ENCODE results near the gene IRX2. TPM values are rescaled to one million over a fixed set of nuclear protein-coding genes. Genes with fewer than 3 reads are reported as not detected.

IRX2 gene
- total RNA-seq, 1 donor from 2014 or later, result 19.3 TPM

DNA sequence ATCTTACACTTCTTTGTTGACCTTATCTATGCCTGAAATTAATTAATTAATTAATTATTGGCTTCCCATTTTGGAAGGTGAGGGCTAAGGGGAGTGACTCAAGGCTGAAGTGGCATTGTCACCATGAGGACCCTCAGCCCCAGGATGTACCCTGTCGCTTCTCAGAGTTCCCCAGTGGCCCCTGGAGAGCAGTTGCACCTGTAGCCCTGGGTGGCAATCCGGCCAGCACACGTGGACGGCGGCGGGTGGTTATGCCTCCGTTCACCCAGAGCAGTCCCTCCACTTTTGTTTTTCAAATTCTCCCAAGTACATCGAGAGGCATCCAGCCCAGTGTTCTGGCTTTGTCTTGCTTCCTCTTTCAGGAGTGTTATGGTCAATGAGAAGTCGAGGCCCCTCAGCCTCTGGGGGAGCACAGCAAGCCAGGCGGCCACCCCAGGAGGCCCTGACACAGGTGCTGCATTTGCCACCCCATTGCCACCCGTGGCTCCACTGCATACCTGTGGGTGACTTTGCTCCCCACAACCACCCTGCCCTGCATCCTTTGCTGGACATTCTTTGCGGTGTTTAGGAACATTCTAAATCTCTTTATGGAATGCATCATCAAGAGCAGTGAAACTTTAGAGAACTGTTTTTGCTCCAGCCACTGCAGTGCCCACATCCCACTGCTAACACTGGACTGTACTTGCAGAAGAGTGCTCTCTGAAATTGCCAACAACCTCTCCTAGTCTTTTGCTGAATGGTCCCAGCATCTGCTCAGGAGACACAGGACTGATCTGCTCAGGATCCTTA, 11.5 kb upstream of the IRX2 start:
- no peak for DNase-seq (ENCODE audit: low read depth)
- TF ChIP-seq, protein P1, sequence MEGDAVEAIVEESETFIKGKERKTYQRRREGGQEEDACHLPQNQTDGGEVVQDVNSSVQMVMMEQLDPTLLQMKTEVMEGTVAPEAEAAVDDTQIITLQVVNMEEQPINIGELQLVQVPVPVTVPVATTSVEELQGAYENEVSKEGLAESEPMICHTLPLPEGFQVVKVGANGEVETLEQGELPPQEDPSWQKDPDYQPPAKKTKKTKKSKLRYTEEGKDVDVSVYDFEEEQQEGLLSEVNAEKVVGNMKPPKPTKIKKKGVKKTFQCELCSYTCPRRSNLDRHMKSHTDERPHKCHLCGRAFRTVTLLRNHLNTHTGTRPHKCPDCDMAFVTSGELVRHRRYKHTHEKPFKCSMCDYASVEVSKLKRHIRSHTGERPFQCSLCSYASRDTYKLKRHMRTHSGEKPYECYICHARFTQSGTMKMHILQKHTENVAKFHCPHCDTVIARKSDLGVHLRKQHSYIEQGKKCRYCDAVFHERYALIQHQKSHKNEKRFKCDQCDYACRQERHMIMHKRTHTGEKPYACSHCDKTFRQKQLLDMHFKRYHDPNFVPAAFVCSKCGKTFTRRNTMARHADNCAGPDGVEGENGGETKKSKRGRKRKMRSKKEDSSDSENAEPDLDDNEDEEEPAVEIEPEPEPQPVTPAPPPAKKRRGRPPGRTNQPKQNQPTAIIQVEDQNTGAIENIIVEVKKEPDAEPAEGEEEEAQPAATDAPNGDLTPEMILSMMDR (conservative IDR thresholded peaks at IDR 0.05; ENCODE audit: low read depth, low read length), result no peak
- no peak overlapping the region for H3K4me3 ChIP-seq (ENCODE audit: low read depth, low read length)

DNA sequence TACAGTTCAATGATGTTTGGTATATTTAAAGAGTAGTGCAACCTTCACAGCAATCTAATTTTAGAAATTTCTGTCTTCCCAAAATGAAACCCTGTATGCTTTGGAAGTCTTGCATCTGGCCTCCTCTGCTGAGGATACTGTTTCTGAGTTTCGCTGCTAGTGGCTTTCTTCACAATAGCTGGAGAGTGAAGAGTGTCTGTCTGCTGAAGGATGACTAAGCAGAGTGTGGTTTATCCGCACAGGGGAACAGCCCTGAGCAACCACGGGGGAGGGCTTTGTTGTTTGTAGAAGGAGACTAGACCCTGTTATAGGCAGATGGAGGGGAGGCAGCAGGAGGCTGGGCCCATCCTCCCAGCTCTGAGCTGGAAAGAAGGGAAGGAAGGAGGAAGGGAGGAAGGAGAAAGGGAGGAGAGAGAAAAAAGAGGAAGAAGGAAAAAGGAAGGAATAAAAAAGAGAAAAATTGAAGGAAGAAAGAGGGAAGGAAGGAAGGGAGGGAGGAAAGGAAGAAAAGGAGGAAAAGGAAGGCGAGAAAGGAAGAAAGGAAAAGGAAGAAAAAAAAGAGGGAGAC, 10.5 kb upstream of the IRX2 start:
- DNase-seq (ENCODE audit: low read depth), result no peak
- TF ChIP-seq, protein P1 (conservative IDR thresholded peaks at IDR 0.05; ENCODE audit: low read depth, low read length), result no peak
- H3K4me3 ChIP-seq (ENCODE audit: low read depth, low read length), result no peak overlapping the region

DNA sequence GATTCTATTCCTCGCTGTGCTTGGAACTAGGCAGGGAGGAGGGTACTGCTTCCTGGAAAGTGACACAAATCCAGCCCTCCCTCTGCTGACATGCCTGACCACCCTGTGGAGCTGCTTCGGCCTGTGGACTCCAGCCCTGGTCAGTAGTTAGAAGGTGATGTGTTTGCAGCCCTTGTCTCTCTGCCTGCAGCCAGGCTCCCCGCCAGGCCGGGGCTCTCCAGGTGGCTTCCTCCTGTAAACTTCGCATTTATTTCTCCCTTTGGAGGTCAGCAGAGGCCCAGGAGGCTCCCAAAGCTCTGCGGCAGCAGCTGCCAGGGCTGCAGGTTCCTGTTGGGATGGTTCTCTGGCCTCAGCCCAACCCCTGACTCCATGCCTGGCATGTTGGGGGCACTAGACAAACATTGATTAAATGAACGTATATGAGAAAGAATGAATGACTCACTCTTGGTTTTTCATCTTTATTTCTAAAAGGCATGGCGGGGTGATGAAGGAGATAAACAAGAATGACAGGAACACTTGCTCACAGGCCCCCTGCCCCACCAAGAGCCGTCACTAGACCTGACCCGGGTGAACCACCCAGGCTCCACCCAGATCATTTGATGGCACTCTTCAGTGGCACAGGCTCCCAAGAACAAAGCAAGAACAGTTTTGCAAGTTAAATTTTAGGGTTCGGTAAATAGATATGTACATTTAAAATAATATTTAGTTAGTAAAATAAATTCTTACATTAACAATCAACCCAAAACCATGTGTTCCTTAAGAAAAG, 8.4 kb upstream of the IRX2 start:
- TF ChIP-seq, protein P1 (conservative IDR thresholded peaks at IDR 0.05; ENCODE audit: low read depth, low read length), result no peak
- no peak overlapping the region for H3K4me3 ChIP-seq (ENCODE audit: low read depth, low read length)
- no peak for DNase-seq (ENCODE audit: low read depth)

DNA sequence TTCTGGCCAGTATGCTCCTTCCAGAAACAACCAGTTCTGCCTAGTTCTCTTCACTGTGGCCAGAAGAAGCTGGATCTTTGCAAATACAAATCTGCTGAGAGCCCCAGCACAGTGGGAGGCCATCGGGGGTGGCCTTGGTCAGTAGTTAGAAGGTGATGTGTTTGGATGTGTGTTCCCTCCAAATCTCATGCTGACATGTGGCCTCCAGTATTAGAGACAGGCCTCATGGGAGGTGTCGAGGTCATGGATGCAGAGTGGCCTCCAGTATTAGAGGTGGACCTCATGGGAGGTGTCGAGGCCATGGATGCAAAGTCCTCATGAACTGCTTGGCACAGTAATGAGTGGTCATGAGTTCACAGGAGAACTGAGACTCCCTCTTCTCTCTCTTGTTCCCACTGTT, 7.6 kb upstream of the IRX2 start:
- DNase-seq (ENCODE audit: low read depth), result no peak
- TF ChIP-seq, protein P1 (conservative IDR thresholded peaks at IDR 0.05; ENCODE audit: low read depth, low read length), result no peak
- no peak overlapping the region for H3K4me3 ChIP-seq (ENCODE audit: low read depth, low read length)

DNA sequence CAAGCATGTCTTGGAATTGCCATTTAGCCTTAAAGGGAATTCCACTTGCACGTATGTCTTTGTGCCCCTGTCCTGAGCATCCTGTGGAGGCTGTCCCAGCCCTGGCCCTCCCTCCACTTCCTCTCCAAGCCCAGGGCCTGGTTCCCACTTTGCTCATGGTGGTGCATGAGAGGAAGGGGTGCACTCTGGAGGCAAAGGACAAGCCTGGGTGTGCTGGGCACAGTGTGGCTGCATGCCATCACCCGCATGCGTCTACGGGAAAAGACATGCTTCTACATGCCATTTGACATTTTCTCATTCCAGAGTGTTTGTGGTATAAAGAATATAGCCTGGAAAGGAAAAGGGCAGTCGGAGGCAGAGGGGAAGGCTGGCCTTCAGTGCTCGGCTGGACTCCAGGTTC, 7.2 kb upstream of the IRX2 start:
- no peak for DNase-seq (ENCODE audit: low read depth)

DNA sequence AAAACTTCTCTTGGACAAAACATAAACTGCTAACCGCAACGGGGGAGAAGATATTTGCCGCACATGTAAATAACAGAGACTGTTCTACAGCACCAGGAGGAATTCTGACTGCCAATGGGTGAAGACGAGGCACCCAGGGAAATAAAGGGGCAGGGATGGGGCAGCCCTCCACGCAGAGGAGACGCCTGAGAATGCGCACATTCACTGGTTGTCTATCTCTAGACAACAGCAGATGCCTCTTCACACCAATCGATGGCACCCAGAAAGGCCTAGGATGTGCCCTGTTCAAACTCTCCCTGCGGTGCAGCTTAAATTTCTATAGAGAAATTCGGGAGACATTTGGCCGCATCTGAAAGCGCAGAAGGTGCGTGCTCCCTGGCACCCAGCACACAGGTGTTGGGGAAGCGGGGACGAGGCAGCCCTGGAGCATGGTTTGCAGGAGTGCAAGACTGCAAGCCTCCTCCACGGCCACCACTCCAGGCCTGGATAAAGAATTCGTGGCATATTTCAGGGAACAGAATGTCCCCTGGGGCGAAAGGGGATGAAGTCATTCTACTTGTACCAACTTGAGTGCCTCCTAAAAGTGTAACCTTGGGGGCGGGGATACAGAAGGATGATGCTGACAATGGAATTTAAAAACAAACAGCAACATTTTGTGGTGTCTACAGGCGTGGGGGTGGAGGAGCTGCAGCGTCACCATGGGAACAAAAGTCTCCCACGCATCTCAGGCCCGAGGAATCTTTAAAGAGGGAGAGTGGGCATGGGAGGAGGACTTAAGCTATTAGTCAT, 6.3 kb upstream of the IRX2 start:
- no peak overlapping the region for H3K4me3 ChIP-seq (ENCODE audit: low read depth, low read length)
- no peak for DNase-seq (ENCODE audit: low read depth)

More for the DNA sequence above, 7.2 kb upstream of the IRX2 start:
- H3K4me3 ChIP-seq (ENCODE audit: low read depth, low read length), result no peak overlapping the region
- TF ChIP-seq, protein P1 (conservative IDR thresholded peaks at IDR 0.05; ENCODE audit: low read depth, low read length), result no peak

More for the DNA sequence above, 6.3 kb upstream of the IRX2 start:
- TF ChIP-seq, protein P1 (conservative IDR thresholded peaks at IDR 0.05; ENCODE audit: low read depth, low read length), result no peak
